IMR-90 (cell line): ENCODE results near the gene FEZF2. TPM values are rescaled to one million over a fixed set of nuclear protein-coding genes. Genes with fewer than 3 reads are reported as not detected.

Source experiments
- ATAC-seq: fragments of 200-7000 bp; cut with Tn5 transposase; 2 replicates; pipeline ENCODE4 v1.9.1; 2020; ENCODE audit warnings: low read depth, mild to moderate bottlenecking, moderate library complexity
- BruUV-seq: library from RNA; stranded (reverse); fragments of 400-500 nt; replicated peaks from 2 replicates; lab custom pipeline; 2021; lab: Mats Ljungman, UMichigan
- CTCF ChIA-PET: fragments of 300-600 bp; formaldehyde crosslinking; extraction: SDS; loops from one replicate; lab custom pipeline; 2021; ENCODE audit warnings: antibody characterized with exemption; lab: Yijun Ruan, JAX
- POLR2A ChIA-PET: fragments of 300-600 bp; sonication (Branson Sonifier 250); formaldehyde crosslinking; loops from one replicate; lab custom pipeline; 2022; ENCODE audit warnings: antibody characterized with exemption; ENCODE audit not compliant: unreplicated experiment; lab: Charles Lee
- DNase-seq: peaks from one replicate; pipeline ENCODE4 v3.0.0; 2013
- H2AFZ ChIP-seq: replicated peaks from 2 replicates; pipeline ENCODE3; 2013; ENCODE audit warnings: low read length, mild to moderate bottlenecking; ENCODE audit not compliant: poor library complexity
- H2AK5ac ChIP-seq: 2 replicates; pipeline ENCODE4 v1.6.1; 2013; ENCODE audit warnings: low read depth, low read length, inconsistent platforms
- H2AK9ac ChIP-seq: replicated peaks from 2 replicates; pipeline ENCODE3; 2013; ENCODE audit warnings: mild to moderate bottlenecking, low read depth, low read length, moderate library complexity; ENCODE audit not compliant: poor library complexity
- H2BK120ac ChIP-seq: 2 replicates; pipeline ENCODE4 v1.6.1; 2013; ENCODE audit warnings: low read depth, low read length, inconsistent platforms
- H2BK15ac ChIP-seq: 3 replicates; pipeline ENCODE4 v1.6.1; 2013; ENCODE audit warnings: low read depth, low read length, inconsistent platforms
- H2BK20ac ChIP-seq: 2 replicates; pipeline ENCODE4 v1.6.1; 2013; ENCODE audit warnings: low read depth, mild to moderate bottlenecking, inconsistent platforms, low read length, moderate library complexity
- H2BK5ac ChIP-seq: 2 replicates; pipeline ENCODE4 v1.6.1; 2013; ENCODE audit warnings: mild to moderate bottlenecking, low read depth, low read length, inconsistent platforms; ENCODE audit not compliant: poor library complexity, severe bottlenecking
- H3K14ac ChIP-seq: replicated peaks from 2 replicates; pipeline ENCODE4 v1.6.1; 2013; ENCODE audit warnings: low read depth, low read length, inconsistent platforms
- H3K18ac ChIP-seq: 2 replicates; pipeline ENCODE4 v1.6.1; 2013; ENCODE audit warnings: low read depth, low read length, control low read depth
- H3K23ac ChIP-seq: 2 replicates; pipeline ENCODE4 v1.6.1; 2013; ENCODE audit warnings: low read depth, low read length, inconsistent platforms
- H3K27ac ChIP-seq: 2 replicates; pipeline ENCODE4 v1.5.1; 2013; ENCODE audit warnings: mild to moderate bottlenecking, control low read depth, low read length; ENCODE audit not compliant: insufficient read depth
- H3K27me3 ChIP-seq: 2 replicates; pipeline ENCODE4 v1.6.1; 2013; ENCODE audit warnings: low read length; ENCODE audit not compliant: control insufficient read depth, insufficient read depth
- H3K36me3 ChIP-seq: 2 replicates; pipeline ENCODE4 v1.6.1; 2013; ENCODE audit warnings: low read length, mixed read lengths; ENCODE audit not compliant: control insufficient read depth, insufficient read depth
- H3K4ac ChIP-seq: 2 replicates; pipeline ENCODE4 v1.6.1; 2013; ENCODE audit warnings: low read depth, low read length, inconsistent platforms
- H3K4me1 ChIP-seq: 2 replicates; pipeline ENCODE4 v1.6.1; 2013; ENCODE audit warnings: low read length, mixed read lengths; ENCODE audit not compliant: control insufficient read depth, insufficient read depth
- H3K4me2 ChIP-seq: 2 replicates; pipeline ENCODE4 v1.6.1; 2013; ENCODE audit warnings: low read depth, mild to moderate bottlenecking, control low read depth, low read length, moderate library complexity
- H3K4me3 ChIP-seq: 2 replicates; pipeline ENCODE4 v1.5.1; 2013; ENCODE audit warnings: low read depth, mild to moderate bottlenecking, control low read depth, low read length, moderate library complexity; ENCODE audit not compliant: insufficient read depth
- H3K56ac ChIP-seq: 2 replicates; pipeline ENCODE4 v1.6.1; 2013; ENCODE audit warnings: low read length, inconsistent platforms; ENCODE audit not compliant: insufficient read depth; ENCODE audit errors: extremely low read depth
- H3K79me1 ChIP-seq, 2 experiments: 2 replicates each; pipeline ENCODE4 v1.6.1; 2013; ENCODE audit warnings: low read length in 2 of 2, inconsistent platforms in 1 of 2, low read depth in 1 of 2
- H3K9ac ChIP-seq: 2 replicates; pipeline ENCODE4 v1.6.1; 2013; ENCODE audit warnings: low read depth, low read length, control low read depth
- H3K9me1 ChIP-seq: 2 replicates; pipeline ENCODE4 v1.6.1; 2013; ENCODE audit warnings: low read length, inconsistent platforms; ENCODE audit not compliant: insufficient read depth
- H3K9me3 ChIP-seq: 2 replicates; pipeline ENCODE4 v1.6.1; 2013; ENCODE audit warnings: low read length; ENCODE audit not compliant: control insufficient read depth, insufficient read depth
- H4K20me1 ChIP-seq: 2 replicates; pipeline ENCODE4 v1.6.1; 2013; ENCODE audit warnings: low read length, inconsistent platforms; ENCODE audit not compliant: insufficient read depth
- H4K5ac ChIP-seq: 2 replicates; pipeline ENCODE4 v1.6.1; 2013; ENCODE audit warnings: mild to moderate bottlenecking, low read depth, low read length, control low read depth
- H4K8ac ChIP-seq, 2 experiments: 2 replicates each; pipeline ENCODE4 v1.6.1; 2013; ENCODE audit warnings: low read depth in 2 of 2, low read length in 2 of 2, control low read depth in 1 of 2, inconsistent platforms in 1 of 2
- H4K91ac ChIP-seq: 2 replicates; pipeline ENCODE4 v1.6.1; 2013; ENCODE audit warnings: low read depth, low read length, inconsistent platforms; ENCODE audit not compliant: insufficient read depth
- CHD1 ChIP-seq: IDR thresholded peaks from 2 replicates; pipeline ENCODE4 v1.6.1; 2012; ENCODE audit warnings: low read depth, low read length, improper control_type of control experiment
- WGBS, 2 experiments: methylation state at CpG; one replicate each; pipeline versions ENCODE4 v1.1.5 to v1.1.7; 2013; ENCODE audit warnings: missing lambda C conversion rate in 2 of 2; ENCODE audit not compliant: insufficient read length in 1 of 2; ENCODE audit errors: extremely low coverage in 2 of 2; 5-methylcytosine and 5-hydroxymethylcytosine counted together
- dilution Hi-C: fragments of 300-500 bp; cut with HindIII; formaldehyde crosslinking; loops from one replicate; pipeline ENCODE4 v1.14.3; 2018; ENCODE audit warnings: low sequenced_read_pairs; ENCODE audit not compliant: unreplicated experiment
- in situ Hi-C: fragments of 300-500 bp; cut with MboI; formaldehyde crosslinking; loops from 3 replicates; pipeline ENCODE4 v1.14.3; 2019; ENCODE audit warnings: low sequenced_read_pairs, inconsistent platforms, mixed read lengths
- intact Hi-C: fragments of 100-400 bp; cut with micrococcal nuclease; formaldehyde crosslinking; loops from 2 replicates; pipeline ENCODE4 v1.10.0; 2022
- polyA plus RNA-seq, 3 experiments: library from polyadenylated mRNA; depleted of rRNA; stranded (reverse); fragments of >200 nt; gene quantifications; 2 replicates each; pipeline ENCODE4 v1.2.3, GENCODE V29; 2012; ENCODE audit warnings: low replicate concordance in 1 of 3
- total RNA-seq: library from RNA; depleted of rRNA; stranded (reverse); fragments of >200 nt; gene quantifications from 2 replicates; pipeline ENCODE4 v1.2.3, GENCODE V29; 2012

FEZF2 gene
- total and polyA plus RNA-seq, 2 of the 4 experiments (the other 2 are of a cell fraction): not detected

GRCh38 chr3:62343755-62344154 is 29.6 kb downstream of the FEZF2 start:
- Histone ChIP-seq H2AK9ac (no peak overlapping the region), H4K8ac (no peak overlapping the region), H3K36me3 (no peaks in the 10 kb centered on the region), H3K4me3 (no peak overlapping the region), H3K9me3 (no peaks in the 10 kb centered on the region), H2BK120ac (no peak overlapping the region), H2BK15ac (no peak overlapping the region), H2AFZ (no peak overlapping the region), H4K5ac (no peak overlapping the region), H3K27me3 (no peaks in the 10 kb centered on the region), H3K56ac (no peak overlapping the region), H2BK5ac (no peak overlapping the region), H3K4me2 (no peak overlapping the region), H4K91ac (no peak overlapping the region), H3K14ac (no peak overlapping the region), H3K4me1 (no peaks in the 10 kb centered on the region), H3K23ac (no peak overlapping the region), H3K27ac (no peak overlapping the region), H2BK20ac (no peak overlapping the region), H3K9ac (no peak overlapping the region), H4K20me1 (no peaks in the 10 kb centered on the region), H3K18ac (no peak overlapping the region), H3K9me1 (no peaks in the 10 kb centered on the region), H3K4ac (no peak overlapping the region), H3K79me1 (no peaks in the 10 kb centered on the region), H2AK5ac (no peak overlapping the region)
- ChIA-PET CTCF (no interaction called here), POLR2A (no interaction called here)
- intact Hi-C loops: no loop called here
- in situ Hi-C loops: no loop called here
- DNase-seq: no peak
- BruUV-seq: no TSS peak
- no CpG with 5 or more reads among the region's 2 CpGs for WGBS, 2 experiments
- no peak for TF ChIP-seq CHD1
- ATAC-seq: no peak
- dilution Hi-C loops: no loop called here
